Measurements from ENCODE around the gene ATXN10. TPM values are rescaled to one million over a fixed set of nuclear protein-coding genes. Genes with fewer than 3 reads are reported as not detected.
"Not testable (repeated sequence)": the region's sequence is repeated elsewhere in the genome, so short reads cannot be mapped to it uniquely, and the experiment has no call there.

ATXN10 gene
- polyA plus RNA-seq, 4 donors, result 252 to 364 (median 259) TPM

- DNase-seq (ENCODE audit: low read depth in 4 of 4, low spot score in 2 of 4), result no peak
These were observed 28.6 kb upstream of the ATXN10 start for GRCh38 chr22:45642986-45643385.

DNA sequence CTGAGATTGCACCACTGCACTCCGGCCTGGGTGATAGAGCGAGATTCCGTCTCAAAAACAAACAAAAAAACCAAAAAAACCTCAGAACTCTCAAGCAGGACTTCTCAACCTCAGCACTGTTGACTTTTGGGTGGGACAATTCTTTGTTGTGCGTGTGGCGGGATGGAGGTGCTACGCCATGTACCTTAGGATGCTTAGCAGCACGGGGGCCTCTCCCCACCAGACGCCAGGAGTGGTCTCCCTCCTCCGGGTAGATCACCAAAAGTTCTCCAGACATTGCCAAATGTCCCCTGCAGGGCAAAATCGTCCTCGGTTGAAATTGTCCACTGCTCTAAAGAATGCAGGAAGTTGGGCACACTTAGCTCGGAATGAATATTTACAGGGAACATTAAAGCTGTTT lies 26.9 kb upstream of the ATXN10 start:
- no peak for DNase-seq (ENCODE audit: low read depth in 4 of 4, low spot score in 2 of 4)

- no peak for DNase-seq (ENCODE audit: low read depth in 4 of 4, low spot score in 2 of 4)
These were observed 26.5 kb upstream of the ATXN10 start for GRCh38 chr22:45645150-45645525.

- DNase-seq (ENCODE audit: low read depth in 4 of 4, low spot score in 2 of 4), result no peak
These were observed 25.9 kb upstream of the ATXN10 start for GRCh38 chr22:45645526-45646414.

GRCh38 chr22:45647532-45648225 lies 24.0 kb upstream of the ATXN10 start:
- DNase-seq (ENCODE audit: low read depth in 4 of 4, low spot score in 2 of 4), result no peak

DNA sequence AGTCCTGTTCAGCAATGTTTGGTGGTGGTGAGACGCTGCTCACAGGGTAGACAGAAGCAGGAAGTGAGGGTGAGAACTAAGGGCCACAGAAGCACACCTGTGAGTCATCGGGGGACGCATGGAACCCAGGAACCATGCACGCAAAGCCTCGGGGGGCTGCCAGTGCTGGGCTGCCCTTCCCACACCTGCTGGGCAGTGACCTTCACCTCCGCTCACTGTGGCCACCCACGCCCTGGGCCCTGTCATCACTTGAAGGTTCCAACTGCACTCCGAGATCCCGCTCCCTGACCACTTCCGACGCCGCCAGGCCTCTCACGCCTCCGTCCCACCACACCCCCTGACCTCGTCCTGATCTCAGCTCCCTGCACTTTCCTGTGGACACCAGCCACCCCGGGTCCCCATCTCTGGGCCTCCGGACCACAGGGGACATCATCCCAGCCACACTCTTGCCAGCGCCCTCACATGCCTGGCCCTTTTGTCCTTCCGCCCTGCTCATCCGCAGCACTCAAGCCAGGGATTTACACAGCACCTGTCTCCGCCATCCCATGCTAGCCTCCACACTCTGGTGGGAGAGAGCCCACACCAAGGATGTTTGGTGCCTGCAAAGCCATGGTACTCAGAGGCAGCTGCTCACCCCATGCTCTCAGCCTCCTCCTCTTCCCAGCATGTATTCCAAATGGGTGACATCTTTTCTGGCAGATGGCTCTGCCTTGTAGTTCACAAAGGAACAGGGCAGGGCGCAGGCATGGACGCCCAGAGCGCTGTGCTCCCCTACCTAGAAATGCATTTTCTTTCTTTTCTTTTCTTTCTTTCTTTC lies 23.1 kb upstream of the ATXN10 start:
- DNase-seq (ENCODE audit: low read depth in 4 of 4, low spot score in 2 of 4), result no peak

DNA sequence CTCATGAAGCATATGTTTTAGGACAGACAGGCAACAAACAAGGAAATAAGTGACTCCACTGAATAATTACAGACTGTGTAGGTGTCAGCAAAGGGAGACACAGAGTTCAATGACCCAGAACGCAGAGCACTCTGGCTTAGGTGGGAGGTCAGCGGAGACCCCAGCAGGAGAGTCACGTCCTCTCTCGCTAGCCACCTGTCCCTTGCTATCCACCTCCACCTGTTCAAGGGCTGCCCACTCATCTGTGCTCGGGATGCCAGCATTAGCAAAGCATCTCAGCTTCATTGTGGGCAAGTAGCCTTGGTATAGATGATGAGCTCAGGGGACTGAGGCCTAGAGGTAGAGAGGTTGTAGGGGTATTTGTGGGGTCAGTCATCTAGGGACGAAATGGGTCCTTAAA lies 21.8 kb upstream of the ATXN10 start:
- no peak for DNase-seq (ENCODE audit: low read depth in 4 of 4, low spot score in 2 of 4)

- DNase-seq (ENCODE audit: low read depth in 4 of 4, low spot score in 2 of 4), result no peak
These were observed 20.9 kb upstream of the ATXN10 start for GRCh38 chr22:45650721-45651120.

DNA sequence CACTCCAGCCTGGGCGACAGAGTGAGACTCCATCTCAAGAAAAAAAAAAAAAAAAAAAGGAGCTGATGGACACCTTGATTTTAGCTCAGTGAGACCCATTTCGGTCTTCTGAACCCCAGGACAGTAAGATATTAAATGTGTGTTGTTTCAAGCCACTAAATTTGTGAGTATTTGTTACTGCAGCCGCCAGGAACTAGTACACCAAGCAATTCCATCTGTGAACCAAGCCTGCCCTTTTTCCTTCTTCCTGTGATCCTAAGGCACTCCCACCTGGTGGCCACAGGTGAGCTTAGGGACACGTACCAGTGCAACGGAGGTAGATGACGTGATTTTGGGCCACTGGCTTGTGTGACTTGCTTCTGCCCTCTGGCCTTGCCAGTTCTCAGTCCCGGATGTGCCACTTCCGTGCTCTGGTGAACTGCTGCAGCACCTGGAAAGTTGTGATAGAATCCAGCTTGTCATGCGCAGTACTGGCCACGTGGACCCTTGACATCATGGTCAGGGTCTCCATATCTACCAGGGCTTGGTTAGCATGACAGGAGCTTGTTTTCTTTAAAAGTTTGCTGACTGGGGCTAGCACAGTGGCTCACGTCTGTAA lies 19.6 kb upstream of the ATXN10 start:
- DNase-seq (ENCODE audit: low read depth in 4 of 4, low spot score in 2 of 4), result no peak

GRCh38 chr22:45656577-45656976 lies 15.1 kb upstream of the ATXN10 start:
- DNase-seq (ENCODE audit: low read depth in 4 of 4, low spot score in 2 of 4), result no peak

DNA sequence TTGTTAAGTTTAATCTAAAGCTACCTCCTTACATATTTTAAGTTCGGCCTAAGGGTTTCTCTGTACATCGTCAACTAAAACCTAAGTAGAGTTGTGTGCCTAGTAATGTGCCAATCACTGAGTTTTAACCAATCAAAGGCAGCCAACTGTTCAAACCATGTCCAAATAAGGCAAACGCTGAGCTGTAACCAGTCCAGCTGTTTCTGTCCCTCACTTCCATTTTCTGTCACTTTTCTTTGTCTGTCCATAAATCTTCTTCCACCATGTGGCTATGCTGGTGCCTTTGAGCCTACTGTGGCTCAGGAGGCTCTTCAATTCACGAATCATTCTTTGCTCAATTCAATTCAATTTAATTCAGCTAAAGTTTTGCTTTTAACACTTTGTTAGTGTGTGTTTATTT lies 13.9 kb upstream of the ATXN10 start:
- DNase-seq (ENCODE audit: low read depth in 4 of 4, low spot score in 2 of 4), result no peak

- DNase-seq (ENCODE audit: low read depth in 4 of 4, low spot score in 2 of 4), result no peak
These were observed 7.4 kb upstream of the ATXN10 start for GRCh38 chr22:45664136-45664646.

DNA sequence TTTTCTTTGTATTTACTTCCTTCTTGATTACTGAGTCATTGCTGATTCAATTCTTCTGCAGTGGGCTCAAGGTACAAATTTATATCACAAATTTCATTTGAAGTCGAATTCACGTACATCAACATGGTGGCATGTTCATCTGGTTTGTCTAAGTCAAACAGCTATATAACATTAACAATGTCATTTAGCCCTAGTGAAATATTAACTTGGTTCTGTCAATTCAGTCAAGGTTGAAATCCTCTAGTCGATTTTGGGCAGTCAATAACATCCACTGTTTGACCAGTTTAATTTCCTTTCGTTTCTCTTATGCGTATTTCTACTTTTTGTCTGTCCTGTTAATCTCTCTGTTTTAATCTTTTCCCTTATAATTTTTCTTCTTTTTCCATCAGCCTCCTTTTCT lies 4.1 kb upstream of the ATXN10 start:
- no peak for DNase-seq (ENCODE audit: low read depth in 4 of 4, low spot score in 2 of 4)

DNA sequence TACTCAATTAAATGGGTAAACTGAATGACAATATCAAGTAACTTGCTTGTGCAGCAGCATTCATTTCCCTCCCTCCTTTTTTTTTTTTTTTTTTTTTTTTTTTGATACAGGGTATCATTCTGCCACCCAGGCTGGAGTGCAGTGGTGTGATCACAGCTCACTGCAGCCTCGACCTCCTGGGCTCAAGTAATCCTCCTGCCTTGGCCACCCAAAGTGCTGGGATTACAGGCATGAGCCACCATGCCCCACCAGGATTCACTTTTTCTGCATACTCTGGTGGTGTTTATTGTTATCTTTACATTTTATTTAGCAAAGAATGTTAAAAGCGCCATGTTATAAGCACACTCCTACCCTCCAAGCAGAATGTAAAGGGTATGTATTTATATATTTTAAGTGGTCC lies 1.3 kb upstream of the ATXN10 start:
- not testable (repeated sequence) for DNase-seq (ENCODE audit: low read depth in 4 of 4, low spot score in 2 of 4)

- no peak for DNase-seq (ENCODE audit: low read depth in 4 of 4, low spot score in 2 of 4)
These were observed 452 bp upstream of the ATXN10 start for GRCh38 chr22:45670981-45671782.

DNA sequence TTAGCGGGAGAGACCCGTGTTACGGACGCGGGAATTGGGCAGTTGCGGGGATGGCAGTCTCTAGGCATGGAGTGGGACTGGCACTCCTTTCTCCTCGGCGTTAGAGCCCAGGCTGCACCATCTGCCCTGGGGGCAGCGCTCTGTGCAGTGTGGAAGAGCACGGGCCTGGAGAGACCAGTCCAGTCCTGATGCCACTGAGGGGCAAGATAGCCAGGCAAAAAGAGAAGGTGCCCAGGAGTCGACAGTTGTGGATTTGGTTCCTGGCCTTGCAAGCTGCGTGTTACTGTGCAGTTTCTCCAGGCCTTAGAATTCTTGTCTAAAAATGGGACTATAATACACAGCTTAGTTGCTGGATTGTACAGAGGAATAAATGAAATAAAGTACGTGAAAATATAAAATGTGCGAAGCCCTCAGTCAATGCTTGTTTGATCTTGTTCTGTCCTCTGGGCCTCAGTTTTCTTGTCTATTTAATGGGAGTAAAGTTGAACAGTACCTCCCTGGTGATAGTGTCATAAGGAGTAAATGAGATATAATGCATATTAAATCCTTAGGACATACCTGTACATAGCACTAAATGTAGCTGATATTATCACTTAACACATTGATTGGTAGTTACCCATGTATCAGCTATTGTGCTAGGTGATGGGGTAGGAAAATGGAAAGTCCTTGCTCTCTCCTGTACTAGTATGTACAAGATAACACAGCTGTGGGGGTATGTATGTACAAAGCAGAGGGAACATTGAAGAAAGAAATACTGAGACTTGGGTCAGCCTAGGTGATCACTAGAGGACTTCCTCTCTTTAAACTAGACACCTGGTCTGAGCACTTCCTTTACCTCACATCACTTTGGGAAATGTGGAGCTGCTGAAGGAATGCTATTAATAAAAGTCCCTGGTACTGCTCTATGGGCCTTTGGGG lies 1.2 kb downstream of the ATXN10 start:
- DNase-seq (ENCODE audit: low read depth in 4 of 4, low spot score in 2 of 4), result no peak

GRCh38 chr22:45673482-45674175 lies 2.0 kb downstream of the ATXN10 start:
- DNase-seq (ENCODE audit: low read depth in 4 of 4, low spot score in 2 of 4), result no peak

GRCh38 chr22:45676024-45676423 lies 4.4 kb downstream of the ATXN10 start:
- DNase-seq (ENCODE audit: low read depth in 4 of 4, low spot score in 2 of 4), result no peak
